RWPE1 (cell line): ENCODE results near the gene COL4A1.

ENCODE experiments used
- CTCF ChIA-PET: fragments of 350-600 bp; sonication (Branson Sonifier 250); formaldehyde crosslinking; extraction: SDS; loops from one replicate; lab custom pipeline; 2021; lab: Yijun Ruan, JAX
- POLR2A ChIA-PET: fragments of 400-600 bp; formaldehyde crosslinking; extraction: SDS; loops from one replicate; lab custom pipeline; 2020; ENCODE audit warnings: antibody characterized with exemption; ENCODE audit not compliant: low non-redundant PET; lab: Yijun Ruan, JAX
- DNase-seq: peaks from one replicate; pipeline ENCODE4 v3.0.0; 2012; ENCODE audit warnings: low spot score
- H3K27ac ChIP-seq: fragments of 450-650 bp; 2 replicates; pipeline ENCODE4 v1.5.1; 2017
- TF ChIP-seq, protein P1 (sequence below): fragments of 450-650 bp; conservative IDR thresholded peaks from 2 replicates; pipeline ENCODE4 v1.5.1; 2017; ENCODE audit warnings: low read depth, mild to moderate bottlenecking

COL4A1 gene

DNA sequence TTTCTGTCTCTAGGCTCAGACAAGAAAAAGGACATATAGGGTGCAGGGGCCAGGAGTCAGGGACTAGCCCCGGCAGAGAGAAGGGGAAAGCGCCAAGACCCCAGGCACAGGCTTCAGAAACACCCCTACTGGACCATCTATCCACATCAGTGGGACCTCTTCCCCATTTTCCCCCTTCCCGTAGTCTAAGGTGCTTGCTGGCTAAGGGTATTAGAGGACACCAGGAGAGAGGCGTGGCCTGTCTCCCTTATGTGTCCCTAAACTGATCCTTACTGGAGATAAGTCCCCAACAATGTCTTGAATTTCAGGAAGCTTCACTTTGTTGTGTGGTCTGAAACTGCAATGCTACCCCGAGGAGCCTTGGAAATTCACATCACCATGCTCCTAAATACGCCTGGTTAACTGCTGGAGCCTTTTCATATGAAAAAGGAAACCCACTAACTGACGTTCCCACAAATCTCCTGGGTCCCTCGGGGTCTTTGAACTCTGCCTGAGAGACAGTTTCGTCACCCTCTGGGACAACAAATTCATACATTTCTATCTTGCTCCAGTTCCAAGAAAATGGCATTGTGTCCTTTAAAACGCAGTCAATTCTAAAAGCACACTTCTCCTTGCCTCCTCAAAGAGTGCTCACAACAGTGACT lies 197.7 kb downstream of the COL4A1 start:
- CTCF ChIA-PET = interaction anchor here (0.6 to 1.0 kb wide), 5 partner anchors 9 to 1194 kb away, joined by 3 to 5 read pairs (median 4); no protein-coding TSS in a partner anchor
- H3K27ac ChIP-seq = peak overlapping the region; percentile 46
- POLR2A ChIA-PET = no interaction called here
- TF ChIP-seq, protein P1, sequence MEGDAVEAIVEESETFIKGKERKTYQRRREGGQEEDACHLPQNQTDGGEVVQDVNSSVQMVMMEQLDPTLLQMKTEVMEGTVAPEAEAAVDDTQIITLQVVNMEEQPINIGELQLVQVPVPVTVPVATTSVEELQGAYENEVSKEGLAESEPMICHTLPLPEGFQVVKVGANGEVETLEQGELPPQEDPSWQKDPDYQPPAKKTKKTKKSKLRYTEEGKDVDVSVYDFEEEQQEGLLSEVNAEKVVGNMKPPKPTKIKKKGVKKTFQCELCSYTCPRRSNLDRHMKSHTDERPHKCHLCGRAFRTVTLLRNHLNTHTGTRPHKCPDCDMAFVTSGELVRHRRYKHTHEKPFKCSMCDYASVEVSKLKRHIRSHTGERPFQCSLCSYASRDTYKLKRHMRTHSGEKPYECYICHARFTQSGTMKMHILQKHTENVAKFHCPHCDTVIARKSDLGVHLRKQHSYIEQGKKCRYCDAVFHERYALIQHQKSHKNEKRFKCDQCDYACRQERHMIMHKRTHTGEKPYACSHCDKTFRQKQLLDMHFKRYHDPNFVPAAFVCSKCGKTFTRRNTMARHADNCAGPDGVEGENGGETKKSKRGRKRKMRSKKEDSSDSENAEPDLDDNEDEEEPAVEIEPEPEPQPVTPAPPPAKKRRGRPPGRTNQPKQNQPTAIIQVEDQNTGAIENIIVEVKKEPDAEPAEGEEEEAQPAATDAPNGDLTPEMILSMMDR = 0 out of 2 replicates have a peak, but pooled peaks have one; percentile 31
- DNase-seq = no peak

DNA sequence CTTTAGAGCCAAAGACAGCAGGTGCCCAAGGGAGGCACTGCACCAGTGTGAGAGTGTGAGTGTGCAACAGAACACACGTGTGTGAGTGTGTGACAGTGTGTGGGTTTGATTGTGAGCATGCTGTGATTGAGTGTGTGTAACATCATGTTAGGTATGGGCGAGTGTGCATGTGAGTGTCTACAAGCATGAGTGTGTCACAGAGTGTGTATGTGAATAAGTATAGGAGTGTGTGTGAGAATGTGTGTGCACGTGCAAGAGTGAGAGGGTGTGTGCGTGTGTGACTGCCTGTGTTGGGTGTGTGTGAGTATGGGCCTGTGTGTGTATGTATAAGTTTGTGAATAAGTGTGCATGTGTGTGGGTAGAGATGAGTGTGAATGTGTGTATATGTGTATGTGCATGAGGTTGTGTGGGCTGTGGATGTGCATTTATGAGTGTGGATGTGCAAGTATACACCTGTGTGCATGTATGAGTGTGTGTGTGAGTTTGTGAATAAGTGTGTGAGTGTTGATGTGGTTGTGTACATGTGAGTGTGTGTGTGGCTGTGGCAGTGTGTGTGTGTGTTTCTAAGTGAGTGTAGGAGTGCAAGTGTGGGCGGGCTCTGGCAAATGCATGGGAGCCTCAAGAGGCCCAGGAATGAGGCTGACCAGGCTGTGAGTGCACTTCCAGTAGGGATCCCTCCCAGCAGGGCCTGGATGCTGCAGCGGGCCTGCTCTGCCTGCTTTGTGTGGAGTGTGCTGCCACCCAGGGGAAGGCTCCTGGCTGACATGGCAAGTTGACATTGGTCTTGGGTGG lies 198.4 kb downstream of the COL4A1 start:
- CTCF ChIA-PET = interaction anchor here (0.5 kb wide), 1 partner anchor 250 kb away, joined by 3 read pairs; no protein-coding TSS in a partner anchor
- peak overlapping the region; percentile 46 for H3K27ac ChIP-seq
- POLR2A ChIA-PET = no interaction called here
- DNase-seq = peak; percentile 88
- TF ChIP-seq, protein P1 = peak; percentile 72

DNA sequence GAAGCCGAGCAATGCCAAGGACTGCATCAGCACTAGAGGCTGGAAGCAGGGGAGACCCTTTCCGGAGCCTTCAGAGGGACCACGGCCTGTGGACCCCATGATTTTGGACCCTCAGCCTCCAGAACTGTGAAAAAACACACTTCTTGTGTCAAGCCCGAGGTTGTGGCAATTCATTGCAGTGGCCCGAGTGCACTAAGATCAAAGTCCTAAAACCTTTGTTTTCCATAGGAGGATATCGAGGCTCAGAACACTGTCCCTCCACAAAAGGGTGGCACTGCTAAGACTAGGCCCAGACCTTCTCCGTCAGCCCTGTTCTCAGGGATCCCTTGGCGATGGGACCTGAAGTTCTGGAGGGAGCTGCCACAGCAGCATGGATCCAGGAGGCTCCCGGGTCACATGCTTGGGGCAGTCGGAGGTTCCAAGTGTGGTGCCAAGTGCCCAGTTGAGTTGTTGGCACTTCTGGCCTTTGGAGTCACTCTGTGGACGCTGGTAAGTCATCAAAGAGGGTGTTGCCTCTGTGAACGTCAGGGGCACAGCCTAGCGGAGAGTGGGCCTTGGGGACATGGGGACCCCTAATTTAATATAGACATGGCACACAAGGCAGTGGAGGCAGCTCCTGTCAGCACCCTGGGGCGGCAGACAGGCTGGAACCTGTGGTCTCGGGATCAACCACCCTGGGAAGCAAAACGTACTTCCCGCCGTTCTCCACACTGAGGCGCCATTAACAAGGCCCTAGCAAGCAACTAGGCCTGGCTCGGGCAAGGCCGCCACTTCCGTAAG lies 199.2 kb downstream of the COL4A1 start:
- ChIA-PET POLR2A (no interaction called here), CTCF (interaction anchor here (0.5 kb wide), 1 partner anchor 250 kb away, joined by 3 read pairs; no protein-coding TSS in a partner anchor)
- TF ChIP-seq, protein P1 = no peak
- no peak overlapping the region for H3K27ac ChIP-seq
- no peak for DNase-seq

DNA sequence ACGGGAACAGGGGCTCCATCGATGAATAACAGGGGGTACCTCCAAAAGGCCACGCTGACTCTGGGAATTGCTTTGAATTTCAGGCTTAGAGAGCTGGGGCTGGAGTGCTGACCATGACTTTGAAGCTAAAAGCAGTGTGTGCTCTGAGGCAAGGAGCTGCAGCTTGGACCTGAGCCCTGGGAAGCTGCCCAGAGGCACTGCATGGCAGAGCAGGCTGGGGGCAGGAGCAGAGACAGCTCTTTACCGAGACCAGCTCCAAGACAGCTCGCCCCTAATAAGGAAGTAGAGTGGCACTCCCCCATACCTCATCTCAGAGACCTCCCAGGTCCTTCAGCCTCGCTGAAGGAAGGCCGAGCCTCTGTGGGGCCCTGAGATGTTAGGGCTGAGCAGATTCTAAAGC lies 200.2 kb downstream of the COL4A1 start:
- no peak for DNase-seq
- CTCF ChIA-PET = no interaction called here
- POLR2A ChIA-PET = no interaction called here
- H3K27ac ChIP-seq = 0 out of 2 replicates have a peak overlapping the region, but pooled peaks have one; percentile 3
- TF ChIP-seq, protein P1 = no peak

DNA sequence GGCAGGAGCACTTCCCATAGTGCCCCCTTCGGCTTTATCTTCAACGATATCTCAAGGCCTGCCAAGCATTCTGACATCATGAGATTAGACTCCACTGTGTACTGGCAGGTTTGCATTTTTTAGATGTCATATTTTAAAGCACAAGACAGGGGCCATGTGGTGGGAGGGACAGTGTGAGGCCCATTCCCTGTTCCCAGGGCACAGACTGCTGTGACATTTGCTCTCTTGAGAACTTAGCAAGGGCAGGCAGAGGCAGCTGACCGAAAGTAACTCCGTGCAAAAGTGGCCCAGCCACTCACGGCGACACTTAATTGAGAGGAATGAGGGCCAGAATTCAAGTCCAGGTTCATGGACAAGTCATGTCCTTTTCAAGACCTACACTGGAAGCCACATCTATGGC lies 201.8 kb downstream of the COL4A1 start:
- no peak overlapping the region for H3K27ac ChIP-seq
- no peak for DNase-seq
- ChIA-PET CTCF (no interaction called here), POLR2A (no interaction called here)
- TF ChIP-seq, protein P1 = no peak

DNA sequence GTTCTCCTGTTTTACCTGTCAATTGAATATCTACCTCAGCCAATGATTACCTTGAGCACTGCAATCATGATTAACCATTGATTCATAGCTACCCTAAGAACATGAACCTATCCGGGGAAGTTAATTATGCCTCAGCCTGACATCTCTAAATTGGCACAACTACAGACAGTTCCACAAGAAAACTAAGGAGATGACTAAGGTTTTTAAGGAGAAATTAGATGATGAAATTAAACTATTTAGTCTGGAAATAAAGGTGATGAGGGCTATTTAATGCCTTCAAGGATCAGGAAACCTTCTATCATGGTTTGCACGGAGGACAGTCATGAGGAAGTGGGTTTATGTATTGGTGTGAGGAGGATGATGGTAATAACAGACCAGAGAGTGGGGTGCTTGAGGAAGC lies 203.4 kb downstream of the COL4A1 start:
- no peak overlapping the region for H3K27ac ChIP-seq
- ChIA-PET POLR2A (no interaction called here), CTCF (interaction anchor here (0.9 to 1.1 kb wide), 2 partner anchors 319 to 322 kb away, joined by 3 read pairs; no protein-coding TSS in a partner anchor)
- TF ChIP-seq, protein P1 = no peak
- DNase-seq = peak; percentile 62
